IMR-90 (cell line): ENCODE results near the gene SLC6A14. TPM values are rescaled to one million over a fixed set of nuclear protein-coding genes. Genes with fewer than 3 reads are reported as not detected.

Experiments
- ATAC-seq: fragments of 200-7000 bp; cut with Tn5 transposase; 2 replicates; pipeline ENCODE4 v1.9.1; 2020; ENCODE audit warnings: low read depth, mild to moderate bottlenecking, moderate library complexity
- BruUV-seq: library from RNA; stranded (reverse); fragments of 400-500 nt; replicated peaks from 2 replicates; lab custom pipeline; 2021; lab: Mats Ljungman, UMichigan
- CTCF ChIA-PET: fragments of 300-600 bp; formaldehyde crosslinking; extraction: SDS; loops from one replicate; lab custom pipeline; 2021; ENCODE audit warnings: antibody characterized with exemption; lab: Yijun Ruan, JAX
- POLR2A ChIA-PET: fragments of 300-600 bp; sonication (Branson Sonifier 250); formaldehyde crosslinking; loops from one replicate; lab custom pipeline; 2022; ENCODE audit warnings: antibody characterized with exemption; ENCODE audit not compliant: unreplicated experiment; lab: Charles Lee
- DNase-seq: peaks from one replicate; pipeline ENCODE4 v3.0.0; 2013
- H2AFZ ChIP-seq: replicated peaks from 2 replicates; pipeline ENCODE3; 2013; ENCODE audit warnings: low read length, mild to moderate bottlenecking; ENCODE audit not compliant: poor library complexity
- H2AK5ac ChIP-seq: 2 replicates; pipeline ENCODE4 v1.6.1; 2013; ENCODE audit warnings: low read depth, low read length, inconsistent platforms
- H2AK9ac ChIP-seq: replicated peaks from 2 replicates; pipeline ENCODE3; 2013; ENCODE audit warnings: mild to moderate bottlenecking, low read depth, low read length, moderate library complexity; ENCODE audit not compliant: poor library complexity
- H2BK120ac ChIP-seq: 2 replicates; pipeline ENCODE4 v1.6.1; 2013; ENCODE audit warnings: low read depth, low read length, inconsistent platforms
- H2BK15ac ChIP-seq: 3 replicates; pipeline ENCODE4 v1.6.1; 2013; ENCODE audit warnings: low read depth, low read length, inconsistent platforms
- H2BK20ac ChIP-seq: 2 replicates; pipeline ENCODE4 v1.6.1; 2013; ENCODE audit warnings: low read depth, mild to moderate bottlenecking, inconsistent platforms, low read length, moderate library complexity
- H2BK5ac ChIP-seq: 2 replicates; pipeline ENCODE4 v1.6.1; 2013; ENCODE audit warnings: mild to moderate bottlenecking, low read depth, low read length, inconsistent platforms; ENCODE audit not compliant: poor library complexity, severe bottlenecking
- H3K14ac ChIP-seq: replicated peaks from 2 replicates; pipeline ENCODE4 v1.6.1; 2013; ENCODE audit warnings: low read depth, low read length, inconsistent platforms
- H3K18ac ChIP-seq: 2 replicates; pipeline ENCODE4 v1.6.1; 2013; ENCODE audit warnings: low read depth, low read length, control low read depth
- H3K23ac ChIP-seq: 2 replicates; pipeline ENCODE4 v1.6.1; 2013; ENCODE audit warnings: low read depth, low read length, inconsistent platforms
- H3K27ac ChIP-seq: 2 replicates; pipeline ENCODE4 v1.5.1; 2013; ENCODE audit warnings: mild to moderate bottlenecking, control low read depth, low read length; ENCODE audit not compliant: insufficient read depth
- H3K27me3 ChIP-seq: 2 replicates; pipeline ENCODE4 v1.6.1; 2013; ENCODE audit warnings: low read length; ENCODE audit not compliant: control insufficient read depth, insufficient read depth
- H3K36me3 ChIP-seq: 2 replicates; pipeline ENCODE4 v1.6.1; 2013; ENCODE audit warnings: low read length, mixed read lengths; ENCODE audit not compliant: control insufficient read depth, insufficient read depth
- H3K4ac ChIP-seq: 2 replicates; pipeline ENCODE4 v1.6.1; 2013; ENCODE audit warnings: low read depth, low read length, inconsistent platforms
- H3K4me1 ChIP-seq: 2 replicates; pipeline ENCODE4 v1.6.1; 2013; ENCODE audit warnings: low read length, mixed read lengths; ENCODE audit not compliant: control insufficient read depth, insufficient read depth
- H3K4me2 ChIP-seq: 2 replicates; pipeline ENCODE4 v1.6.1; 2013; ENCODE audit warnings: low read depth, mild to moderate bottlenecking, control low read depth, low read length, moderate library complexity
- H3K4me3 ChIP-seq: 2 replicates; pipeline ENCODE4 v1.5.1; 2013; ENCODE audit warnings: low read depth, mild to moderate bottlenecking, control low read depth, low read length, moderate library complexity; ENCODE audit not compliant: insufficient read depth
- H3K56ac ChIP-seq: 2 replicates; pipeline ENCODE4 v1.6.1; 2013; ENCODE audit warnings: low read length, inconsistent platforms; ENCODE audit not compliant: insufficient read depth; ENCODE audit errors: extremely low read depth
- H3K79me1 ChIP-seq, 2 experiments: 2 replicates each; pipeline ENCODE4 v1.6.1; 2013; ENCODE audit warnings: low read length in 2 of 2, inconsistent platforms in 1 of 2, low read depth in 1 of 2
- H3K9ac ChIP-seq: 2 replicates; pipeline ENCODE4 v1.6.1; 2013; ENCODE audit warnings: low read depth, low read length, control low read depth
- H3K9me1 ChIP-seq: 2 replicates; pipeline ENCODE4 v1.6.1; 2013; ENCODE audit warnings: low read length, inconsistent platforms; ENCODE audit not compliant: insufficient read depth
- H3K9me3 ChIP-seq: 2 replicates; pipeline ENCODE4 v1.6.1; 2013; ENCODE audit warnings: low read length; ENCODE audit not compliant: control insufficient read depth, insufficient read depth
- H4K20me1 ChIP-seq: 2 replicates; pipeline ENCODE4 v1.6.1; 2013; ENCODE audit warnings: low read length, inconsistent platforms; ENCODE audit not compliant: insufficient read depth
- H4K5ac ChIP-seq: 2 replicates; pipeline ENCODE4 v1.6.1; 2013; ENCODE audit warnings: mild to moderate bottlenecking, low read depth, low read length, control low read depth
- H4K8ac ChIP-seq, 2 experiments: 2 replicates each; pipeline ENCODE4 v1.6.1; 2013; ENCODE audit warnings: low read depth in 2 of 2, low read length in 2 of 2, control low read depth in 1 of 2, inconsistent platforms in 1 of 2
- H4K91ac ChIP-seq: 2 replicates; pipeline ENCODE4 v1.6.1; 2013; ENCODE audit warnings: low read depth, low read length, inconsistent platforms; ENCODE audit not compliant: insufficient read depth
- CEBPB ChIP-seq: IDR thresholded peaks from 2 replicates; pipeline ENCODE4 v1.6.1; 2012; ENCODE audit warnings: low read depth, low read length, improper control_type of control experiment
- MAFK ChIP-seq: IDR thresholded peaks from 2 replicates; pipeline ENCODE4 v1.6.1; 2012; ENCODE audit warnings: low read depth, low read length, improper control_type of control experiment
- NFE2L2 ChIP-seq: fragments of 150-350 bp; IDR thresholded peaks from 2 replicates; pipeline ENCODE4 v1.6.1; 2016; ENCODE audit warnings: low read depth, mild to moderate bottlenecking, low read length
- POLR2A ChIP-seq: IDR thresholded peaks from 2 replicates; pipeline ENCODE4 v1.6.1; 2012; ENCODE audit warnings: mild to moderate bottlenecking, low read depth, low read length
- RAD21 ChIP-seq: IDR thresholded peaks from 2 replicates; pipeline ENCODE4 v1.6.1; 2012; ENCODE audit warnings: low read length, improper control_type of control experiment
- RCOR1 ChIP-seq: IDR thresholded peaks from 2 replicates; pipeline ENCODE4 v1.6.1; 2012; ENCODE audit warnings: mild to moderate bottlenecking, low read length, improper control_type of control experiment; ENCODE audit not compliant: insufficient replicate concordance
- WGBS, 2 experiments: methylation state at CpG; one replicate each; pipeline versions ENCODE4 v1.1.5 to v1.1.7; 2013; ENCODE audit warnings: missing lambda C conversion rate in 2 of 2; ENCODE audit not compliant: insufficient read length in 1 of 2; ENCODE audit errors: extremely low coverage in 2 of 2; 5-methylcytosine and 5-hydroxymethylcytosine counted together
- dilution Hi-C: fragments of 300-500 bp; cut with HindIII; formaldehyde crosslinking; loops from one replicate; pipeline ENCODE4 v1.14.3; 2018; ENCODE audit warnings: low sequenced_read_pairs; ENCODE audit not compliant: unreplicated experiment
- in situ Hi-C: fragments of 300-500 bp; cut with MboI; formaldehyde crosslinking; loops from 3 replicates; pipeline ENCODE4 v1.14.3; 2019; ENCODE audit warnings: low sequenced_read_pairs, inconsistent platforms, mixed read lengths
- intact Hi-C: fragments of 100-400 bp; cut with micrococcal nuclease; formaldehyde crosslinking; loops from 2 replicates; pipeline ENCODE4 v1.10.0; 2022
- polyA plus RNA-seq, 3 experiments: library from polyadenylated mRNA; depleted of rRNA; stranded (reverse); fragments of >200 nt; gene quantifications; 2 replicates each; pipeline ENCODE4 v1.2.3, GENCODE V29; 2012; ENCODE audit warnings: low replicate concordance in 1 of 3
- total RNA-seq: library from RNA; depleted of rRNA; stranded (reverse); fragments of >200 nt; gene quantifications from 2 replicates; pipeline ENCODE4 v1.2.3, GENCODE V29; 2012
- TF ChIP-seq, protein P1 (sequence below): fragments of 150-350 bp; IDR thresholded peaks from 2 replicates; pipeline ENCODE4 v1.6.1; 2016; ENCODE audit warnings: low read depth, mild to moderate bottlenecking, low read length, moderate library complexity, borderline replicate concordance

The SLC6A14 gene
- total and polyA plus RNA-seq, 2 of the 4 experiments (the other 2 are of a cell fraction) = not detected

DNA sequence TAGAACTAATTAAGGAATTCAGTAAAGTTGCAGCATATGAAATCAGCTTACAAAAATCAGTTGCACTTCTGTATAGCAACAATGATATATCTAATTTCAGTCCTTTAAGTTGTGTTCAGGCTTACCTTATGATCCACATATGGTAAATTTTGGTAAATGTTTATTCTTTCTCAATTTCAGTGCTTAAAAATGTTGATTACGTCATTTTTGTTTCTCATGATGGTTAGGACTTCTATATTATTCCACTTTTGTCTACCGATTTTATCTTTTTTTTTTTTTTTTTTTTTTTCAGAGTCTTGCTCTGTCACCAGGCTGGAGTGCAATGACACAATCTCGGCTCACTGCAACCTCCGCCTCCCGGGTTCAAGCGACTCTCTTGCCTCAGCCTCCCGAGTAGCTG is 40.7 kb upstream of the SLC6A14 start:
- BruUV-seq = no TSS peak
- ChIA-PET CTCF (no interaction called here), POLR2A (no interaction called here)
- no peaks in the 10 kb centered on the region for H4K20me1 ChIP-seq
- no peaks in the 10 kb centered on the region for H3K27me3 ChIP-seq
- no peak overlapping the region for H3K27ac ChIP-seq
- no peaks in the 10 kb centered on the region for H3K9me1 ChIP-seq
- no peak overlapping the region for H3K18ac ChIP-seq
- H3K14ac ChIP-seq = no peak overlapping the region
- no peak overlapping the region for H2BK5ac ChIP-seq
- no peak overlapping the region for H2AFZ ChIP-seq
- H3K4me3 ChIP-seq = no peak overlapping the region
- H3K4me2 ChIP-seq = no peak overlapping the region
- H4K91ac ChIP-seq = no peak overlapping the region
- DNase-seq = no peak
- H2AK5ac ChIP-seq = no peak overlapping the region
- H3K4me1 ChIP-seq = no peaks in the 10 kb centered on the region
- H3K4ac ChIP-seq = no peak overlapping the region
- H4K8ac ChIP-seq = no peak overlapping the region
- H3K9me3 ChIP-seq = no peaks in the 10 kb centered on the region
- no peak overlapping the region for H3K56ac ChIP-seq
- dilution Hi-C loops (no loop called here), in situ Hi-C loops (no loop called here), intact Hi-C loops (no loop called here)
- H3K9ac ChIP-seq = no peak overlapping the region
- H2BK20ac ChIP-seq = no peak overlapping the region
- no peak overlapping the region for H4K5ac ChIP-seq
- H2AK9ac ChIP-seq = no peak overlapping the region
- no peak overlapping the region for H3K23ac ChIP-seq
- TF ChIP-seq, protein P1, sequence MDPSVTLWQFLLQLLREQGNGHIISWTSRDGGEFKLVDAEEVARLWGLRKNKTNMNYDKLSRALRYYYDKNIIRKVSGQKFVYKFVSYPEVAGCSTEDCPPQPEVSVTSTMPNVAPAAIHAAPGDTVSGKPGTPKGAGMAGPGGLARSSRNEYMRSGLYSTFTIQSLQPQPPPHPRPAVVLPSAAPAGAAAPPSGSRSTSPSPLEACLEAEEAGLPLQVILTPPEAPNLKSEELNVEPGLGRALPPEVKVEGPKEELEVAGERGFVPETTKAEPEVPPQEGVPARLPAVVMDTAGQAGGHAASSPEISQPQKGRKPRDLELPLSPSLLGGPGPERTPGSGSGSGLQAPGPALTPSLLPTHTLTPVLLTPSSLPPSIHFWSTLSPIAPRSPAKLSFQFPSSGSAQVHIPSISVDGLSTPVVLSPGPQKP = no peak
- TF ChIP-seq MAFK = no peak
- TF ChIP-seq RAD21 = no peak
- TF ChIP-seq CEBPB = no peak
- TF ChIP-seq RCOR1 = no peak
- no peak for TF ChIP-seq NFE2L2
- no peak for TF ChIP-seq POLR2A
- no peaks in the 10 kb centered on the region for H3K79me1 ChIP-seq
- no peak overlapping the region for H2BK15ac ChIP-seq
- H3K36me3 ChIP-seq = no peaks in the 10 kb centered on the region
- no CpG with 5 or more reads among the region's 7 CpGs for WGBS, 2 experiments
- H2BK120ac ChIP-seq = no peak overlapping the region
- ATAC-seq = no peak
